ENCODE results near the gene RPEL1.

The RPEL1 gene

DNA sequence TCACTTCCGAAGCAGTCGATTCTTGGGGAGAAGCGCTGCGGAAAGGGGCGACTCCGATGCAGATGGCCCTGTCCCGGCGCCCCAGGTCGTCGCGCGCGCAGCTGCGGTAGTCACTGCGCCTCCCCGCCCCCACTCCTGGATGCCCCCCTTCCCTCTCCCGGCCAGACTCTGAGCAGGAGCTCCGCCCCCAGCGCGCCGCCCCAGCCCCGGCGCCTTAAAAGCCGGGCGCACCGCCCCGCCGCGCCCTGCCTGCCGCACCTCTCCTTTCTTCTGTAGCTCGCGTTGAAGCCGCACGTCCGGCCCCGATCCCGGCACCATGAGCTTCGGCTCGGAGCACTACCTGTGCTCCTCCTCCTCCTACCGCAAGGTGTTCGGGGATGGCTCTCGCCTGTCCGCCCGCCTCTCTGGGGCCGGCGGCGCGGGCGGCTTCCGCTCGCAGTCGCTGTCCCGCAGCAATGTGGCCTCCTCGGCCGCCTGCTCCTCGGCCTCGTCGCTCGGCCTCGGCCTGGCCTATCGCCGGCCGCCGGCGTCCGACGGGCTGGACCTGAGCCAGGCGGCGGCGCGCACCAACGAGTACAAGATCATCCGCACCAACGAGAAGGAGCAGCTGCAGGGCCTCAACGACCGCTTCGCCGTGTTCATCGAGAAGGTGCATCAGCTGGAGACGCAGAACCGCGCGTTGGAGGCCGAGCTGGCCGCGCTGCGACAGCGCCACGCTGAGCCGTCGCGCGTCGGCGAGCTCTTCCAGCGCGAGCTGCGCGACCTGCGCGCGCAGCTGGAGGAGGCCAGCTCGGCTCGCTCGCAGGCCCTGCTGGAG lies 31.4 kb downstream of the RPEL1 start, which contains the start of gene INA:
INA (plus strand) TSS at position 243 of the 817 bp plus-strand sequence; CDS start at position 317, 74 bp downstream.
- in situ Hi-C loops (cut with HindIII; ENCODE audit: low pct_unique_long_range_greater_than_20kb, low sequenced_read_pairs), result no loop called here

GRCh38 chr10:103277713-103278536 lies 32.2 kb downstream of the RPEL1 start:
- DNase-seq (ENCODE audit: low read depth in 1 of 2, low spot score in 1 of 2), result no peak
- in situ Hi-C loops (cut with HindIII; ENCODE audit: low pct_unique_long_range_greater_than_20kb, low sequenced_read_pairs), result no loop called here
- no peak for TF ChIP-seq JUND (IDR thresholded peaks at IDR 0.05; ENCODE audit: low read depth)

More for the DNA sequence above, 31.4 kb downstream of the RPEL1 start, which contains the start of gene INA:
- TF ChIP-seq JUND (IDR thresholded peaks at IDR 0.05; ENCODE audit: low read depth), result no peak
- no peak for DNase-seq (ENCODE audit: low read depth in 1 of 2, low spot score in 1 of 2)

- TF ChIP-seq JUND (IDR thresholded peaks at IDR 0.05; ENCODE audit: low read depth), result no peak
- no peak for DNase-seq (ENCODE audit: low read depth in 1 of 2, low spot score in 1 of 2)
- in situ Hi-C loops (cut with HindIII; ENCODE audit: low pct_unique_long_range_greater_than_20kb, low sequenced_read_pairs), result no loop called here
These were observed 32.8 kb downstream of the RPEL1 start for GRCh38 chr10:103278537-103278823.

DNA sequence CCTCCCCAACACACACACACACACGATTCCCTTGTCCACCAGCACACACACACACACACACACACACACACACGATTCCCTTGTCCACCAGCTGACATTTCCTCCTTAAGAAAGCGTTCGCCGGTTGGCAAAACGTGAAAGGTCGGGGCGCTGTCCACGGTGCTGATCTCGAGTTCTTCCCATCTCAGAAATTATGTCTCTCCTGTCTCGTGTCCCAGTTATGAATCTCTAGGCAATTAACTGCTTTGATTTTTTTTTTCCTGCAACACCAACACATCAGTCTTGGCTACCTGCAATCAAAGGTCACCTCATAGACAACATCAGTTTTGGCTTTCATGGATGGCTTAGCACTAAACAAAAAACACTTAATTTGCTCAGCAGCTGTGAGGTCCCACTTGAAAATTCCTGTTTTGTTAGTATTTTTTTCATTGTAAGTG lies 33.2 kb downstream of the RPEL1 start:
- DNase-seq (ENCODE audit: low read depth in 1 of 2, low spot score in 1 of 2), result peak; percentile 47 to 65
- no peak for TF ChIP-seq JUND (IDR thresholded peaks at IDR 0.05; ENCODE audit: low read depth)
- in situ Hi-C loops (cut with HindIII; ENCODE audit: low pct_unique_long_range_greater_than_20kb, low sequenced_read_pairs), result no loop called here

GRCh38 chr10:103280031-103280430 lies 34.3 kb downstream of the RPEL1 start:
- no peak for TF ChIP-seq JUND (IDR thresholded peaks at IDR 0.05; ENCODE audit: low read depth)
- no peak for DNase-seq (ENCODE audit: low read depth in 1 of 2, low spot score in 1 of 2)
- in situ Hi-C loops (cut with HindIII; ENCODE audit: low pct_unique_long_range_greater_than_20kb, low sequenced_read_pairs), result no loop called here

GRCh38 chr10:103280506-103280905 lies 34.8 kb downstream of the RPEL1 start:
- in situ Hi-C loops (cut with HindIII; ENCODE audit: low pct_unique_long_range_greater_than_20kb, low sequenced_read_pairs), result no loop called here
- TF ChIP-seq JUND (IDR thresholded peaks at IDR 0.05; ENCODE audit: low read depth), result no peak
- no peak for DNase-seq (ENCODE audit: low read depth in 1 of 2, low spot score in 1 of 2)

DNA sequence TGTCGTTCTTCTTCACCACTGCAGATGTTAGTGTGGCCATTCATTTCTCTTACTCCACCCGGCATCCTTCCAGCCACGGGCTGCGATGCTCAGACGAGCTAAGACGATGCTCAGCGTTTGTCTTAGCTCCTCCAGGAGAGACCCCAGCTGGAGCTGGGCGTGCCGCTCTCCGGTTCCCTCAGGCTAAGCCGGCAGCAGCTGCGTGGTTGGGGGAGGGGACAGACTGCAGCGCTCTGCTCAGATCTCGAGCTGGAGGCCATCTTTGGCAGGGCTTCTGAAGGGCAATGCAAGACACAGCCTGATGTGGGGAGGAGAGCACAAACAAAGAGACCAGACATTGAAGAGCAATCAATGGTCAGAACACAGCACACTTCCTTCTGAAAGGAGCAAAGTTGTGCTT lies 36.1 kb downstream of the RPEL1 start:
- in situ Hi-C loops (cut with HindIII; ENCODE audit: low pct_unique_long_range_greater_than_20kb, low sequenced_read_pairs), result no loop called here
- no peak for DNase-seq (ENCODE audit: low read depth in 1 of 2, low spot score in 1 of 2)
- TF ChIP-seq JUND (IDR thresholded peaks at IDR 0.05; ENCODE audit: low read depth), result no peak

- TF ChIP-seq JUND (IDR thresholded peaks at IDR 0.05; ENCODE audit: low read depth), result no peak
- no peak for DNase-seq (ENCODE audit: low read depth in 1 of 2, low spot score in 1 of 2)
- in situ Hi-C loops (cut with HindIII; ENCODE audit: low pct_unique_long_range_greater_than_20kb, low sequenced_read_pairs), result no loop called here
These were observed 37.3 kb downstream of the RPEL1 start for GRCh38 chr10:103282961-103283360.

GRCh38 chr10:103284170-103284569 lies 38.5 kb downstream of the RPEL1 start:
- in situ Hi-C loops (cut with HindIII; ENCODE audit: low pct_unique_long_range_greater_than_20kb, low sequenced_read_pairs), result no loop called here
- no peak for DNase-seq (ENCODE audit: low read depth in 1 of 2, low spot score in 1 of 2)
- no peak for TF ChIP-seq JUND (IDR thresholded peaks at IDR 0.05; ENCODE audit: low read depth)

DNA sequence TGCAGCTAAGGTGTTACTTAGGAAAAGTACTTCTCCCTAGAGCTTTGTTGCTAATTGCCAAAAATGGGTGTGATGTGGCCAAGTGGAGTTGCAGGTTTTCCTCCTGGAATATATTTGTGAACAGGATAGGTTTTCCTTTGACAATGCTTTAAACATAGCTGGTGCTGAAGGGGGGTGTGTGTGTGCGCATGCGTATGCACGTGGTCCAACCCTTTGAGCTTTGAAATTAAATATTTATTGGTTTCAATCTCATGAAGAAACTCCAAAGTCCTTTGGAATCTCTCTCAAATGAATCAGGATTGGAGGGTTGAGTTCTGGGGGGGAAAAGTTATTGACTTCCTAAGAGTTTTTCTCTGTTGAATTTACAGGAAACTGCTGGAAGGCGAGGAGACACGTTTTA lies 42.3 kb downstream of the RPEL1 start:
- no peak for DNase-seq (ENCODE audit: low read depth in 1 of 2, low spot score in 1 of 2)
- no peak for TF ChIP-seq JUND (IDR thresholded peaks at IDR 0.05; ENCODE audit: low read depth)
- in situ Hi-C loops (cut with HindIII; ENCODE audit: low pct_unique_long_range_greater_than_20kb, low sequenced_read_pairs), result no loop called here

- no peak for TF ChIP-seq JUND (IDR thresholded peaks at IDR 0.05; ENCODE audit: low read depth)
- DNase-seq (ENCODE audit: low read depth in 1 of 2, low spot score in 1 of 2), result no peak
- in situ Hi-C loops (cut with HindIII; ENCODE audit: low pct_unique_long_range_greater_than_20kb, low sequenced_read_pairs), result no loop called here
These were observed 45.9 kb downstream of the RPEL1 start for GRCh38 chr10:103291588-103291987.

- no peak for DNase-seq (ENCODE audit: low read depth in 1 of 2, low spot score in 1 of 2)
- in situ Hi-C loops (cut with HindIII; ENCODE audit: low pct_unique_long_range_greater_than_20kb, low sequenced_read_pairs), result no loop called here
- TF ChIP-seq JUND (IDR thresholded peaks at IDR 0.05; ENCODE audit: low read depth), result no peak
These were observed 49.8 kb downstream of the RPEL1 start for GRCh38 chr10:103295374-103296015.

Measured in T47D (cell line).